ENCODE data around the gene FCSK.
"Not testable (repeated sequence)": the region's sequence is repeated elsewhere in the genome, so short reads cannot be mapped to it uniquely, and the experiment has no call there.

Gene FCSK

DNA sequence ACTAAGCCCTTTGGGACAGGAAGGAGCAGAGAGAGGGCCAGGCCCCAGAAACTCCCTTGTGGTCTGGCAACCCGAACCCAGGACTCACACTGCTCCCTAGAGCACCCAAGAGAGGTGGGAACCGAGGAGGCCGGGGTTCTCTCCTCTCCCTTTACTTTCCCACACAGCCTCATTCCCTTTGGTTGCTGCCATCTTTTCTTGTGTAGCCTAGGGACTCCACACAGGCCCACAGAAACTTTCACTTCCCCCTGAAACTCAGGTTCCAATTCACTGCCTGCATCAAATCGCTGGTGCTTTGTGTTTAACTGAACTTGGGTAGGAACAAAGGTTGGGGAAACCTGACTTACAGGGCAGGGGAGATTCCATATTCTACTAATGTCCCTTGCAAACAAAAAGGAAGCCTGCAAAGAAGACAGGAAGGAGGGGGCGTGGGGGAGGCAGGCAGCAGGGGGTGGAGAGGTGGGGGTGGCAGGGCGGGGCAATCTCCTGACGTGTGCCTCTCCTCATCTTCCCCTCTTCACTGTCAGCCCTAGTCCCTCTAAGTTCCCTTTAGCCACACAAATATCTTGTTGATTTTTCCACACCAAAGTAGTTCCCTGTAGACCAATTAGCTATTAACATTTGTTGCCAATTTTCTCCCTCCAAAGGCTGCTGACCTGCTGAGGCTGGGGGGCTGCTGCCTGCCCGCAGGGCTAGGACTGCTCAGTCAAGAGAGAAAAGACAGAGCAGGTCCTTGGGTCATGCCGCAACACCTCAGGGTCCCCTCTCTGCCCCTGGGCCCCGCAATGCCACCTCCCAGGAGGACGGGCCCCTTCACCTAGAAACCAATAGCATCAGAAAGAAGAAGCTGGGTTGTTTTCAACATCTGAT lies 23.5 kb upstream of the FCSK start:
- in situ Hi-C loops (cut with HindIII; ENCODE audit: low sequenced_read_pairs) = no loop called here

DNA sequence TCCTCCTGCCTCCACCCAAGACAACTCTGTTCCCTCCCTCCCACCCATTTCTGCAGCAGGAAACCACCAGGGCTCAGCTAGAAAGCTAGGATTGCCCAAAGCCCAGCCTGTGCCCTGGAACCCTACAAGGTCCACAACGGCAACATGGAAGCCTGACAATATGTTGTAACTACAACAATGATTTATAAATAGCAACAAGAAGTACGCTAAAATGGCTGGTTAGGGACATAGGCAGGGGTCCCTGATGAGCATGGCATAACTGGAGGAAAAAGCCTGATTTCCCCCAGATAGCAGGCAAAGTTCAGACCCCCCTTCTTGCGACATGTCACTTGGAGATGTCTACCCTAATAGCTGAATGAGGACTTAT lies 22.1 kb upstream of the FCSK start:
- in situ Hi-C loops (cut with HindIII; ENCODE audit: low sequenced_read_pairs) = no loop called here

- in situ Hi-C loops (cut with HindIII; ENCODE audit: low sequenced_read_pairs) = no loop called here
Measured at GRCh38 chr16:70432723-70433457, 21.5 kb upstream of the FCSK start.

- in situ Hi-C loops (cut with HindIII; ENCODE audit: low sequenced_read_pairs) = no loop called here
Measured at GRCh38 chr16:70433458-70434103, 20.8 kb upstream of the FCSK start.

GRCh38 chr16:70434484-70435260 lies 19.7 kb upstream of the FCSK start:
- in situ Hi-C loops (cut with HindIII; ENCODE audit: low sequenced_read_pairs) = no loop called here

GRCh38 chr16:70437017-70437581 lies 17.3 kb upstream of the FCSK start:
- in situ Hi-C loops (cut with HindIII; ENCODE audit: low sequenced_read_pairs) = no loop called here

- in situ Hi-C loops (cut with HindIII; ENCODE audit: low sequenced_read_pairs) = no loop called here
Measured at GRCh38 chr16:70437582-70438557, 16.5 kb upstream of the FCSK start.

DNA sequence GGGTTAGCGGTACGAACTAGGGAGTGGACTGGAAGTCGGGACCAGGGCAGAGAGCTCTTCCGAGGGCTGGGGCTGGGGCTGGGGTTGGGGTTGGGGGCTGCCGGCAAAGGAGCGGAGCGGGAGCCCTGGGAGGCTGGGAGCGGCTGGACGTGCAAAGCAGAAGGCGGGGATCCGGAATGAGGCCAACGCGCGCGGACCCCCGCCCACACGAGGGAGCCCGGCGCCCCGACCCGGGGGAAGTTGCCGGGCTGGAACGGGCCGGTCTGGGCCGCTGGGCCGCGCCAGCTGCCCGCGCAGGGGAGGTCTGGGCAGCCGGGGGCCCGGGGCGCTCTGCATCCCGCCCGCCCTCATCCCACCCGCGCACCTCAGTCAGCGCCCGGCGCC lies 15.8 kb upstream of the FCSK start:
- in situ Hi-C loops (cut with HindIII; ENCODE audit: low sequenced_read_pairs) = no loop called here

DNA sequence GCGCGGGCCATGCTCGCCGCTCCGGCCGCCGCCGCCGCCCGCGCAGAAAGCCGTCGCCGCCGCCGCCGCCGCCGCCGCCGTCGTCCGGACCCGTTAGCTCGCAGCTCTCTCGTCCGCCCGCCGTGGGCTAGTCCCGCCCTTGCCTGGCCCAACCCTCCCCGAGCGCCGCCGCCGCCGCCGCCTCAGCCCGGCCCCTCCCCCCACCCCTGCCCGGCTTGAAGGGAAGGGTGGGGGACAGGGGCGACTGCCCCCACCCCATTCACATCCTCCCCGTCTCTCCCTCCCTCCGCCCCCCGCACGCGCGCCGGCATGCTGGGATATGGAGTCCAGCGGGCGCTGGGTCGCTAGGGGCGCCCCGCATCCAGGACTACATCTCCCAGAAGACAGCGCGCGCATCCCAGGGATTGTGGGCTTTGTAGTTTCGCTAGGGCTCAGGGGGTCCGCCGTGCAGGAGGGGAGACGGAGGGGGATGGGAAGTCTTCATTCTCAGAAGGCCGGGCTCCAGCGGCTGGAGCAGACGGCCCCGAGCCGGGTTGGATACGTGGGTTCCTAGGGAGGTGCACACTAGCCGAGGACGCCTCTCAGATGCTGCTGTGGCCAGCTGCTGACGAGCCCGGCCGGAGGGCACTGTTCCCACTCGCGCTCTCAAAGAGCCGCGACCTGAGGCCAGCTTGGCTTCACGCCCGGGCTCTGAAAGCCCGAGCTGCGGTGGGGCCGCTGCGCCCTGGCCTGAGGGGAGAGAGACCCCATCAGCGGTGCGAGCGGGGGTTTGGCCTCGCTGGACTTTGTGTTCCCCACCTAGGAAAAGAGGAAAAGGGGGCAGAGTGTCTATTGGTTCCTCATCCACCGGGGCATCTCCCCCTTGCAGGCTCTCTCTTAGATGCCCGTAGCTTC lies 15.2 kb upstream of the FCSK start, which contains the start of gene ST3GAL2:
Gene ST3GAL2 (minus strand): TSS at position 132 of the 894 bp plus-strand sequence. CDS start 40,570 bp downstream, outside the sequence.
- in situ Hi-C loops (cut with HindIII; ENCODE audit: low sequenced_read_pairs) = no loop called here

GRCh38 chr16:70440009-70440692 lies 14.2 kb upstream of the FCSK start:
- in situ Hi-C loops (cut with HindIII; ENCODE audit: low sequenced_read_pairs) = no loop called here

DNA sequence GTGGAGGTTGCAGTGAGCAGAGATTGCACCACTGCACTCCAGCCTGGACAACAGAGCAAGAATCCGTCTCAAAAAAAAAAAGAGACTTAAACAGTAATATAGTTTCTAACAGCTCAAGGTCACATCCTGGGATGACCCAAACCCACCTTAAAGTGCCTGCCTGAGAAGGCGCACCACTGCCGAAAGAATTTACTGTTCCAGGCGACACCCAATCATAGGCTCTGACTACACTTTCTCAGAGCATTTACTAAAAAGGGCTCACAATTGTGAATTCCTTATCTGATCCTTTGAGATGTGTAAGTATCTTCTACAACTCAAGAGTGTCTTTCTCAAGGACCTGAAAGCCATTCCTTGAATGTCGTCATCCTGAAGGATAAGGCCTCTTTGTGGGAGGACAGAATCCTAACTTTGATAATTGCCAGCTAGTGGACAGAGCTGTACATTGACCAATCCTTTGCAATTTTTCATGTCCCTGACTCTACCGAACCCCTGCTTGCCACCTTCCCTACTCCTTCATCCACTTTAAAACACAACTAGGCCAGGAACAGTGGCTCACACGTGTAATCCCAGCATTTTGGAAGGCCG lies 12.9 kb upstream of the FCSK start:
- in situ Hi-C loops (cut with HindIII; ENCODE audit: low sequenced_read_pairs) = no loop called here

GRCh38 chr16:70442344-70442743 lies 12.1 kb upstream of the FCSK start:
- in situ Hi-C loops (cut with HindIII; ENCODE audit: low sequenced_read_pairs) = no loop called here

GRCh38 chr16:70444249-70445063 lies 9.9 kb upstream of the FCSK start:
- in situ Hi-C loops (cut with HindIII; ENCODE audit: low sequenced_read_pairs) = no loop called here

GRCh38 chr16:70448075-70448474 lies 6.3 kb upstream of the FCSK start:
- in situ Hi-C loops (cut with HindIII; ENCODE audit: low sequenced_read_pairs) = no loop called here

GRCh38 chr16:70450142-70451003 lies 4.0 kb upstream of the FCSK start:
- in situ Hi-C loops (cut with HindIII; ENCODE audit: low sequenced_read_pairs) = not testable (repeated sequence)

DNA sequence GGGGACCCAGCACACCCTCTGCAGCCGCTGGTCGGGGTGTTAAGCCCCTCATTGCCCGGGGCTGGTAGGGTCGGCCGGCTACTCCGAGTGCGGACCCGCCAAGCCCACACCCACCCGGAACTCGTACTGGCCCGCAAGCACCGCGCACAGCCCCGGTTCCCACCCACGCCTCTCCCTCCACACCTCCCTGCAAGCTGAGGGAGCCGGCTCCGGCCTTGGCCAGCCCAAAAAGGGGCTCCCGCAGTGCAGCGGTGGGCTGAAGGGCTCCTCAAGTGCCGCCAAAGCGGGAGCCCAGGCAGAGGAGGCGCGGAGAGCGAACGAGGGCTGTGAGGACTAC lies 3.4 kb upstream of the FCSK start:
- in situ Hi-C loops (cut with HindIII; ENCODE audit: low sequenced_read_pairs) = not testable (repeated sequence)
